Measurements from ENCODE around the gene IFI16. TPM values are rescaled to one million over a fixed set of nuclear protein-coding genes. Genes with fewer than 3 reads are reported as not detected.

Gene IFI16
- total RNA-seq, 1 donor from 2014 or later = 5.4 TPM

- Histone ChIP-seq H3K79me2 (ENCODE audit: low read depth) (no peaks in the 10 kb centered on the region), H2AFZ (replicated peaks) (no peak within 1 kb of the TSS), H3K9me3 (ENCODE audit: low read depth) (no peaks in the 10 kb centered on the region), H3K4me3 (no peak within 1 kb of the TSS), H3K36me3 (no peaks in the 10 kb centered on the region), H3K27me3 (no peaks in the 10 kb centered on the region), H4K20me1 (ENCODE audit: low read depth) (no peaks in the 10 kb centered on the region), H3K4me1 (no peaks in the 10 kb centered on the region), H3F3A (ENCODE audit: low read depth) (no peaks in the 10 kb centered on the region), H3K4me2 (no peak within 1 kb of the TSS), H3K9ac (no peak within 1 kb of the TSS), H3K27ac (no peak within 1 kb of the TSS)
- H3K36me3 Mint-ChIP-seq = no peaks in the 10 kb centered on the region
- TF ChIP-seq CTCF (IDR thresholded peaks at IDR 0.05) (no peak), EZH2phosphoT487 (IDR thresholded peaks at IDR 0.05) (no peak), EZH2 (IDR thresholded peaks at IDR 0.05) (no peak)
- no peak within 1 kb of the TSS for H3K27ac Mint-ChIP-seq
- H3K4me3 Mint-ChIP-seq = no peak within 1 kb of the TSS
- no peaks in the 10 kb centered on the region for H3K9me3 Mint-ChIP-seq
- no peaks in the 10 kb centered on the region for H3K4me1 Mint-ChIP-seq
- H3K27me3 Mint-ChIP-seq (ENCODE audit: insufficient read depth, low read depth) = peaks cover 4% of the 10 kb centered on the region
- DNase-seq (ENCODE audit: low spot score) = no peak
Observed at GRCh38 chr1:159076438-159077119, 66.9 kb downstream of the IFI16 start, which contains the start of gene AIM2. AIM2 (minus strand) TSS chr1:159076766; CDS start chr1:159073499, 3,267 bp downstream.

GRCh38 chr1:159077120-159077961, 67.6 kb downstream of the IFI16 start:
- H3K4me2 ChIP-seq = no peak overlapping the region

GRCh38 chr1:159079525-159079924, 69.8 kb downstream of the IFI16 start:
- no peak overlapping the region for H3K27ac Mint-ChIP-seq
- Histone ChIP-seq H3K79me2 (ENCODE audit: low read depth) (no peaks in the 10 kb centered on the region), H3K4me3 (no peak overlapping the region), H3K27ac (no peak overlapping the region), H3K9me3 (ENCODE audit: low read depth) (no peaks in the 10 kb centered on the region), H3K27me3 (no peaks in the 10 kb centered on the region), H3K9ac (no peak overlapping the region), H3K4me2 (no peak overlapping the region), H3K4me1 (no peaks in the 10 kb centered on the region), H3F3A (ENCODE audit: low read depth) (no peaks in the 10 kb centered on the region), H3K36me3 (no peaks in the 10 kb centered on the region), H4K20me1 (ENCODE audit: low read depth) (no peaks in the 10 kb centered on the region), H2AFZ (replicated peaks) (no peak overlapping the region)
- DNase-seq (ENCODE audit: low spot score) = no peak
- H3K9me3 Mint-ChIP-seq = no peaks in the 10 kb centered on the region
- TF ChIP-seq CTCF (IDR thresholded peaks at IDR 0.05) (no peak), EZH2phosphoT487 (IDR thresholded peaks at IDR 0.05) (no peak), EZH2 (IDR thresholded peaks at IDR 0.05) (no peak)
- H3K27me3 Mint-ChIP-seq (ENCODE audit: insufficient read depth, low read depth) = no peaks in the 10 kb centered on the region
- H3K36me3 Mint-ChIP-seq = no peaks in the 10 kb centered on the region
- no peaks in the 10 kb centered on the region for H3K4me1 Mint-ChIP-seq
- no peak overlapping the region for H3K4me3 Mint-ChIP-seq

More at GRCh38 chr1:159077120-159077961, 67.6 kb downstream of the IFI16 start:
- H3K9ac ChIP-seq = no peak overlapping the region
- Mint-ChIP-seq H3K27ac (no peak overlapping the region), H3K4me3 (no peak overlapping the region), H3K27me3 (ENCODE audit: insufficient read depth, low read depth) (peaks cover 3% of the 10 kb centered on the region), H3K4me1 (no peaks in the 10 kb centered on the region), H3K9me3 (no peaks in the 10 kb centered on the region), H3K36me3 (no peaks in the 10 kb centered on the region)
- H3K4me3 ChIP-seq = no peak overlapping the region
- no peak overlapping the region for H3K27ac ChIP-seq
- no peaks in the 10 kb centered on the region for H3K9me3 ChIP-seq (ENCODE audit: low read depth)
- no peak overlapping the region for H2AFZ ChIP-seq (replicated peaks)
- no peak for TF ChIP-seq CTCF (IDR thresholded peaks at IDR 0.05)
- no peak for TF ChIP-seq EZH2phosphoT487 (IDR thresholded peaks at IDR 0.05)
- TF ChIP-seq EZH2 (IDR thresholded peaks at IDR 0.05) = no peak
- DNase-seq (ENCODE audit: low spot score) = no peak
- no peaks in the 10 kb centered on the region for H3F3A ChIP-seq (ENCODE audit: low read depth)
- H3K79me2 ChIP-seq (ENCODE audit: low read depth) = no peaks in the 10 kb centered on the region
- H3K27me3 ChIP-seq = no peaks in the 10 kb centered on the region
- H3K36me3 ChIP-seq = no peaks in the 10 kb centered on the region
- H3K4me1 ChIP-seq = no peaks in the 10 kb centered on the region
- H4K20me1 ChIP-seq (ENCODE audit: low read depth) = no peaks in the 10 kb centered on the region

Measured in neural progenitor cell (in vitro differentiated cells).